ENCODE data around the gene GREM2. TPM values are rescaled to one million over a fixed set of nuclear protein-coding genes. Genes with fewer than 3 reads are reported as not detected.

GREM2 gene
- polyA plus RNA-seq, 3 donors from 2014 or later: 0.56 to 1.1 (median 0.72) TPM

- Mint-ChIP-seq H3K4me1 (peaks cover 0 to 5% of the 10 kb centered on the region in 2 donors), H3K9me3 (no peaks in the 10 kb centered on the region), H3K27me3 (ENCODE audit: low read depth in 3 of 3) (peaks cover 0 to 11% (median 11%) of the 10 kb centered on the region in 3 donors), H3K4me3 (no peak overlapping the region), H3K36me3 (no peaks in the 10 kb centered on the region), H3K27ac (no peak overlapping the region)
- DNase-seq: no peak
Measured at GRCh38 chr1:240619906-240620621, 8.1 kb upstream of the GREM2 start.

GRCh38 chr1:240619357-240619756 lies 7.4 kb upstream of the GREM2 start:
- Mint-ChIP-seq H3K36me3 (no peaks in the 10 kb centered on the region), H3K9me3 (no peaks in the 10 kb centered on the region), H3K27me3 (ENCODE audit: low read depth in 3 of 3) (peaks cover 0 to 14% (median 13%) of the 10 kb centered on the region in 3 donors), H3K4me1 (peaks cover 0 to 5% of the 10 kb centered on the region in 2 donors), H3K27ac (no peak overlapping the region), H3K4me3 (no peak overlapping the region)
- DNase-seq: no peak

GRCh38 chr1:240618946-240619345 lies 7.0 kb upstream of the GREM2 start:
- Mint-ChIP-seq H3K27ac (no peak overlapping the region), H3K27me3 (ENCODE audit: low read depth in 3 of 3) (peaks cover 1 to 16% (median 15%) of the 10 kb centered on the region in 3 donors), H3K9me3 (no peaks in the 10 kb centered on the region), H3K36me3 (no peaks in the 10 kb centered on the region), H3K4me1 (peaks cover 2 to 8% of the 10 kb centered on the region in 2 donors), H3K4me3 (no peak overlapping the region)
- DNase-seq: no peak

- Mint-ChIP-seq H3K9me3 (no peaks in the 10 kb centered on the region), H3K4me3 (no peak overlapping the region), H3K4me1 (peaks cover 31 to 37% of the 10 kb centered on the region in 2 donors), H3K27ac (no peak overlapping the region), H3K36me3 (no peaks in the 10 kb centered on the region), H3K27me3 (ENCODE audit: low read depth in 3 of 3) (peaks cover 20 to 29% (median 21%) of the 10 kb centered on the region in 3 donors)
- DNase-seq: no peak
Measured at GRCh38 chr1:240616018-240616417, 4.1 kb upstream of the GREM2 start.

GRCh38 chr1:240613356-240614142 lies 1.6 kb upstream of the GREM2 start:
- H3K36me3 Mint-ChIP-seq: no peaks in the 10 kb centered on the region
- H3K27ac Mint-ChIP-seq: peak overlapping the region in 5 of 6 donors; percentile 38 to 78 (median 54)
- H3K27me3 Mint-ChIP-seq (ENCODE audit: low read depth in 3 of 3): peaks cover 30 to 32% (median 30%) of the 10 kb centered on the region in 3 donors

GRCh38 chr1:240612811-240613210 lies 856 bp upstream of the GREM2 start:
- no peaks in the 10 kb centered on the region for H3K36me3 Mint-ChIP-seq
- peak overlapping the region in 3 of 6 donors; percentile 47 to 78 (median 73) for H3K27ac Mint-ChIP-seq
- DNase-seq: no peak
- peaks cover 32 to 33% (median 32%) of the 10 kb centered on the region in 3 donors for H3K27me3 Mint-ChIP-seq (ENCODE audit: low read depth in 3 of 3)
- H3K9me3 Mint-ChIP-seq: no peaks in the 10 kb centered on the region
- H3K4me1 Mint-ChIP-seq: peaks cover 31 to 45% of the 10 kb centered on the region in 2 donors
- peak overlapping the region; percentile 92 to 97 (median 96) for H3K4me3 Mint-ChIP-seq

More at GRCh38 chr1:240613356-240614142, 1.6 kb upstream of the GREM2 start:
- peak overlapping the region; percentile 92 to 97 (median 96) for H3K4me3 Mint-ChIP-seq
- peaks cover 31 to 45% of the 10 kb centered on the region in 2 donors for H3K4me1 Mint-ChIP-seq
- DNase-seq: peak; percentile 50 to 59 (median 51)
- H3K9me3 Mint-ChIP-seq: no peaks in the 10 kb centered on the region

- Mint-ChIP-seq H3K27me3 (ENCODE audit: low read depth in 3 of 3) (peaks cover 29 to 36% (median 31%) of the 10 kb centered on the region in 3 donors), H3K27ac (peak overlapping the region; percentile 2 to 86 (median 66)), H3K36me3 (no peaks in the 10 kb centered on the region)
Measured at GRCh38 chr1:240611228-240611618, 732 bp downstream of the GREM2 start.

GRCh38 chr1:240610636-240611035 lies 1.3 kb downstream of the GREM2 start:
- Mint-ChIP-seq H3K27ac (no peak overlapping the region), H3K9me3 (no peaks in the 10 kb centered on the region), H3K4me3 (peak overlapping the region in 2 of 5 donors; percentile 6 to 26), H3K27me3 (ENCODE audit: low read depth in 3 of 3) (peaks cover 26 to 36% (median 30%) of the 10 kb centered on the region in 3 donors), H3K36me3 (no peaks in the 10 kb centered on the region), H3K4me1 (peaks cover 31 to 45% of the 10 kb centered on the region in 2 donors)
- no peak for DNase-seq

More at GRCh38 chr1:240611228-240611618, 732 bp downstream of the GREM2 start:
- no peaks in the 10 kb centered on the region for H3K9me3 Mint-ChIP-seq
- H3K4me3 Mint-ChIP-seq: peak overlapping the region; percentile 92 to 97 (median 96)
- peaks cover 31 to 45% of the 10 kb centered on the region in 2 donors for H3K4me1 Mint-ChIP-seq
- DNase-seq: no peak

- Mint-ChIP-seq H3K36me3 (no peaks in the 10 kb centered on the region), H3K4me1 (peaks cover 31 to 45% of the 10 kb centered on the region in 2 donors), H3K9me3 (no peaks in the 10 kb centered on the region), H3K27ac (no peak overlapping the region), H3K27me3 (ENCODE audit: low read depth in 3 of 3) (peaks cover 24 to 38% (median 28%) of the 10 kb centered on the region in 3 donors), H3K4me3 (peak overlapping the region in 1 of 5 donors; percentile 0)
- DNase-seq: no peak
Measured at GRCh38 chr1:240609527-240610060, 2.4 kb downstream of the GREM2 start.

- no peaks in the 10 kb centered on the region for H3K9me3 Mint-ChIP-seq
- H3K36me3 Mint-ChIP-seq: no peaks in the 10 kb centered on the region
- DNase-seq: no peak
- peaks cover 22 to 34% (median 25%) of the 10 kb centered on the region in 3 donors for H3K27me3 Mint-ChIP-seq (ENCODE audit: low read depth in 3 of 3)
- H3K27ac Mint-ChIP-seq: no peak overlapping the region
- no peak overlapping the region for H3K4me3 Mint-ChIP-seq
- peaks cover 27 to 39% of the 10 kb centered on the region in 2 donors for H3K4me1 Mint-ChIP-seq
Measured at GRCh38 chr1:240608707-240609106, 3.2 kb downstream of the GREM2 start.

GRCh38 chr1:240607006-240607405 lies 4.9 kb downstream of the GREM2 start:
- Mint-ChIP-seq H3K27ac (no peak overlapping the region), H3K36me3 (peaks cover 0 to under 1% (median 0%) of the 10 kb centered on the region in 3 donors), H3K9me3 (no peaks in the 10 kb centered on the region), H3K4me1 (peaks cover 10 to 22% of the 10 kb centered on the region in 2 donors), H3K4me3 (no peak overlapping the region), H3K27me3 (ENCODE audit: low read depth in 3 of 3) (peaks cover 15 to 30% (median 27%) of the 10 kb centered on the region in 3 donors)
- no peak for DNase-seq

- Mint-ChIP-seq H3K27ac (no peak overlapping the region), H3K27me3 (ENCODE audit: low read depth in 3 of 3) (peaks cover 2 to 8% (median 7%) of the 10 kb centered on the region in 3 donors), H3K9me3 (no peaks in the 10 kb centered on the region), H3K36me3 (peaks cover 0 to 3% (median 0%) of the 10 kb centered on the region in 3 donors), H3K4me3 (no peak overlapping the region), H3K4me1 (no peaks in the 10 kb centered on the region)
- DNase-seq: no peak
Measured at GRCh38 chr1:240602189-240602588, 9.8 kb downstream of the GREM2 start.

- Mint-ChIP-seq H3K4me3 (no peak overlapping the region), H3K27ac (no peak overlapping the region), H3K9me3 (no peaks in the 10 kb centered on the region), H3K36me3 (peaks cover 0 to 6% (median 0%) of the 10 kb centered on the region in 3 donors), H3K4me1 (no peaks in the 10 kb centered on the region), H3K27me3 (ENCODE audit: low read depth in 3 of 3) (peaks cover 3 to 10% (median 4%) of the 10 kb centered on the region in 3 donors)
- DNase-seq: no peak
Measured at GRCh38 chr1:240599830-240600229, 12.1 kb downstream of the GREM2 start.

All from immature natural killer cell (primary cell).